Stimulated activated CD4-positive, alpha-beta T cell treated with anti-CD3 and anti-CD28 coated beads, Interleukin-15, amount 100 ng/mL, for 48 hours (primary cell): ENCODE results near the gene CNST.
A peak's percentile ranks its signal among the peaks of the same experiment; 100 is the strongest.

Source experiments
- DNase-seq, 2 donors: peaks; one replicate each; pipeline ENCODE4 v3.0.0-alpha.2; 2020; ENCODE audit warnings: low read depth in 2 of 2

Gene CNST, protein sequence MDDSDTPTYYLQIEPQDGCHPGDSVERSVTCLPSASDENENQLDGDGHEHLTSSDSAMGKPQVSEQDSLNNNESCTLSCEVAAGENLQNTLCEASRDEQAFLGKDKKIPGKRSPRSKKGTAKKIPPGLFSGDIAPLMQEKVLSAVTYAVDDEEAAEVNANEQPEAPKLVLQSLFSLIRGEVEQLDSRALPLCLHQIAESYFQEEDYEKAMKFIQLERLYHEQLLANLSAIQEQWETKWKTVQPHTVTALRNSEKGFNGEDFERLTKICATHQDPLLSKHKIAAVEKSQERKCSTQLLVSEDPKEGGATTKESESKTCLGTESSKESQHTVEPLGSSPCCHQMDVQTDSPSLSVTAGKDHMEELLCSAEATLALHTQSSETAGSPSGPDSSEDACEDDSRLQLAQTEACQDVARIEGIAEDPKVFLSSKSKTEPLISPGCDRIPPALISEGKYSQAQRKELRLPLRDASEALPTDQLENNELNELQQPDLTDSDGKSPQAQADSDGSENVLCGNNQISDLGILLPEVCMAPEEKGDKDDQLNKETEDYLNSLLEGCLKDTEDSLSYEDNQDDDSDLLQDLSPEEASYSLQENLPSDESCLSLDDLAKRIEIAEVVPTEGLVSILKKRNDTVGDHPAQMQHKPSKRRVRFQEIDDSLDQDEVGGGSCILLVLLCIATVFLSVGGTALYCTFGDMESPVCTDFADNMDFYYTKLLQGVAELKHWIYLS

DNA sequence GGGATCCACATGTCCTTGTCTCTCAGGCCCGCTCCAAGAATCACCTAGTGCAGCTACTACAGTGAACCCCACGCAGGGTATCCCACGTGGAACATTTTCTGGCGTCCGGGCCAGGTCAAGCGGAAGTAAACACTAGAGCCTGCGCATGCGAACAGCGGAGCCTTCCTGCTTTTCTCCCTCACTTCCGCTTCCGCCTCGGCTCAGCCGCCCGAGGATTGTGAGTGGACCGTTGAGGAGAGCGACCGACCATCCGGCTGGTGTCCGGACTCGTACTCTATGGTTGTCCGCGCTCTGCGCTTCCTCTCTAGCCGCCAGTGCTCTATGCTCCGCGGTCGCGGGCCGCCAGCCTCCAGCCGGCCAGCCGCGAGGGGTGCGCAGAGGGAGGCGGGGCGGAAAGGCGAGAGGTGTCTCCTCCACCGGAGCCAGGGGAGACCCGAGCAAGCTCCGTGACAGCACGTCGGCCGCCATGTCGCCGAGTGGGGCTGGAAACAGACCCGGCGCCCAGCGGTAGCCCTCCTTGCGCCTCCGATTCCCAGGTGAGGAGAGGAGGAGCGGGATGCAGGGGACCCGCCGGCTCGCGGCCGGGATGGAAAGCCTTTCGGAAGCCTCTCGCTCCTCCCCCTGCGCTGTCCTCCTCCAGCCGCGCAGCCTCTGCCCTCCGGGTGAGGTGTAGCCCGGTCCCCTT, at the start of gene CNST, which contains the start of gene TFB2M:
CNST (plus strand) TSS at position 329 of the 685 bp plus-strand sequence. CDS start 25,107 bp downstream, outside the sequence.
TFB2M (minus strand) TSS at position 134 of the 685 bp plus-strand sequence; CDS start at position 11, 123 bp downstream.
- peak; percentile 90 to 93 for DNase-seq

DNA sequence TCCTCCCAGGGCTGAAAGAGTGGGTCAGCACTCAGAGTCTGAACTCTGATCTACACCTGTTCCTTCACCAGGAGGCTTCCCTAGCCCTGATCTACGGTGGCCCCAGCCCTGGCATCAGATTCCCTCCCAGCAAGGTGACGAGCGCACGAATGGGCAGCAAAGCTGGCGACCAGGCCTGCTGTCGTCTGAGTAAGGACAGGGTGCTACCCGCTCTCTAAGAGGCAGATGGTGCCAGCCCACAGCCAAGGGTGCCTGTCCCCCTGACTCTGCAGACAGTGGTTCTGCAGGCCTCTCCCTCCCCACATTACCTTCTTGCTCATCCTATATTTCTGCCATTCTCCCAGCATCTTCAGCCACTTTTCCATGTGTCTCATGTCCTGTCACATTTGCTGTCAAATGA, 48.9 kb upstream of the CNST start:
- no peak for DNase-seq

DNA sequence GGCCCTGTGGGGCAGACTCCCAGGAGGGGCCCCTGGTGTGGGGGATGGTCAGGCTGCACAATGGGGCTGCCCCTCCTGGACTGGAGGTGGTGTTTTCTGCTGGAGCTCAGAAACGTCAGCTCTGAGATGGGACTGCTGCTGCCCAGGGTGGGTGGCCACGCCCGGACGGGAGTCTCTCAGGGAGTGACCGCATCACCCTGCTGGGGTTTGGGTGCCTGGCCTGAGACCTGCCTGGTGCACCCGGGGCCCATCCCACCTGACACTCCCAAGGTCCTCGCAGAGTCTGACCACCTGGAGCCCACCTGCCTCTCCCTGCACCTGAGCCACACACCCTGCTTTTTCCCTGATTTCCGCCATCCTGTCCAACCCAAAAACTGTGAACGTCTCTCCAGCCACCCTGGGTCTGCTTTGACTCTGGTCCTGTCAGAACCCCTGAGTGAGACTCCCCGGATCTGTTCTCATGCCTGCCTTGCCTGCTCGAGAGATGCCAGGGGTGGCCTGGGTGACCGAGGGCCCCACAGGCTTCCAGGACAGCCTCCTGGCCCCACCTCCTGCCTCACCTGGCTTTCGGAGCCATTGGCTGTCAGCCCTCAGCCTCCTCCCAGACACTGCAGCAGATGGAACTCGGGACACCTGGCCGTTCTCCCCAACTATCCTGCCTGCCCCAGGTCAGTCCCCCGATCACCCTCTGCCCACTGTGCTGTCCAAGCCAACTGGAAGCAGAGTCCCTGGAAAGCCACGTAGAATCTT, 47.6 kb upstream of the CNST start:
- DNase-seq, result no peak

DNA sequence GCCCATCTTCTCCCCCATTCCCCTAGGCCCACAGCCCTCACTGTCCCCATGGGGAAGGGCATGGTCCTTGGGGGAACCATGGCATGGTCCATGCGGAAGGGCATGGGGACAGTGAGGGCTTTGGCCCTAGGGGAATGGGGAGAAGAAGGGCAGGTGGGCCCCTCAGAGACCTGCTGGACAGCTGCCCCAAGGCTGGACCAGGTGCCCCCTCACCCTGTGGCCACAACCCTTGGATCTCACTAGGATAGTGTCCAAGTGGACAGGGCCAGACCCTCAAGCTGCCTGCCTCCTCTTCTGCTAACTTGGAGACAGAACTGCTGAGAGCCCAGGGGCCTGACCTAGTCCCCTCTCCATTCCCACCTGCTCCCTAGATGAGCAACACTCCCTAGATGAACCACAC, 46.7 kb upstream of the CNST start:
- no peak for DNase-seq

DNA sequence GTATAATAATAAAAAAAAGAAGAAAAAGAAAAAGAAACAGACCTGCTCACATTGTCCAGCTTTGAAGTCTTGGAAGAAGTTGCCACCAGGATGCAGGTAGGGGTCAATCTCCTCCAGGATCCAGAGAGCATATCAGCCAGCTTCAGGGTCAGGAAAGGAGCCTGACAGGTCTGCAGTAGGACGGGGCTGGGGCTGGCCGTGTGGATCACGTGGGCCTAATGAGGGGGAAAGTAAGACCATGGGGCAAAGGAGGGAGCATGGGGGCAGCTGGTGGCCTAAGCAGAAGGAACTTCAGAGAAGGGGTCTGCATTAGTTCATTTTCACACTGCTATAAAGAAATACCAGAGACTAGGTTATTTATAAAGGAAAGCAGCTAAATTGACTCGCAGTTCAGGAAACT, 39.9 kb upstream of the CNST start:
- DNase-seq, result no peak

DNA sequence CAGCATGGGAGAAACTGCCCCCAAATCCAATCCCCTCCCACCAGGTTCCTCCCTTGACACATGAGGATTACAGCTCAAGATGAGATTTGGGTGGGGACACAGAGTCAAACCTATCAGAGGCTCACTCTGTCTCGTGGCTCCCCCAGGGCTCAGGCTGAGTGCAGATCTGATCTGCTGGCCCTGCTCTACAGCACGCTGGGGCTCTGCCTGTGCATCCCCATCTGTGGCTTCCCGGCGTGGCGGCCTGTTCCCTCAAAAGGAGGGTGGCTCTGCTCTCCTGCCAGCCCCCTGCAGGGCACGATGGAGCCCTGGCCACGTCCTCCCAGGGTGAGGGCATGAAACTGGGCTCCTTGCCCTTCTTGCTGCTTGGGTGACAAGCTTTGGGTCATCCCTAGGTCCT, 39.3 kb upstream of the CNST start:
- DNase-seq, result no peak

DNA sequence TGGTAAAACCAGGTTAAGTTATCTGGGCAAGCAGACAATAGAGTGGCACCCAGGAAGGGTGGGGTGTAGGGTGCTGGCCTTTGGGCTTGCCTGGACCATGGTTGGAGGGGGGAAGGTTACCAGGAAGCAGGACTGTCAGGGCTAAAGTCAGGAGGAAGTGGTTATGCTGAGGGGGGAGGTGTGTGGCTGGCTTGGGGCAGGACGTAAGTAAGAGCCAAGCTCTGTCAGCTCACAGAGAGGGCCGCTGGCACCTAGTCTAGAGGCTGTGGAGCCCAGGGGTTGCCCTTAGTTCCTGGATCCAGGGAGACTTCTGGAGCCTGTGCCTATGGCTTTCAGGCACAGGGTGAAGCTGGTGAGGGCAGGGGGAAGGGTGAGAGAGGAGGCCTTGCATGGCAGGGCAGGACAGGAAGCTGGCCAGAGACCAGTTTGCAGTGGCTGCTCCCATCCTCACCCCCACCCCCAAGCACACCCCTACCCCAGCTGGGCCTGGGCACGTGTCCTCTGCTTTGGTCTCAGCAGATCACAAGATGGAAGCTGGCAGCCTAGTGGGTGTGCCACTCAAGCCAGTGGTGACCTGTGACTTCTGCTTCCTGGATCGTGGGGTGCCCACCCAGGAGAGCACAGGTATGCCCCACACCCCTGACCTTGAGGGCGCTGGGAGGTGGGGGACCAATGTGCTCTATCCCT, 38.7 kb upstream of the CNST start:
- DNase-seq, result no peak

DNA sequence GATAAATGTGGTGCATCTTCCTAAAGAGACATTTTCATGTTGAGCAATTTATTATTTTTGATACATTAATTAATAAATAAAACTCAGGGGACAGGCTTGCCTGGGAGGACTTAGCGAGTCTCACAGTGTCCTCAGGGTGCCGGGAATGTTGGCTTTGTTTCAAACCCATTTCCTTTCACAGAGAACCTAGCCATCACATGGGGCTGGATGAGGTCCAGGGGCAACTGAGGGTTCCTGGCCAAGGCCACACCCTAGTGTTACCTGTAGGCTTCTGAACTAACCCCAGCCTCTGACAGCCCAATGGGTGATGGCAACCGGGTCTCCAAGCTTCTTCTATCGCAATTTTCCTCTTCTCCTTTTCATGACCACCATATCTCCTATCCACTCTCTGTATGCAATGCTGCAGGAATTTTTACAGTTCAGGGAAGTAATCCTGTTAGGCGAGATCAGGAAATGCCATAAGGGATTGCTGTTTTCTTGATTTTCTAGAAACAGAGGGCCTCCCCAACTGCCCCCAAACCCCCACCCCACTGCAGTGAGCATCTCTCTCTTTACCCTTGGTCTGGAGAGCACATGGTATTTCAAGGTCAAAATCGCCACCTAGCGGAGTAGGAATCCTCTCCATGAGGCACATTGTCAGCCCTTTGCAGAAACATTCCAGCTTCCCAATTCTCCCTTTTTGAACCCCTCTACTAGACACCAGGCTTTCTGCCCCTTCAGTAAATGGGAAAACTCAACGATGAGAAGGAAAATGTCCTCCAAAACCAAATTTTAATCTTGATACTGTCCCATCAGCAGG, 37.1 kb upstream of the CNST start:
- DNase-seq, result no peak

DNA sequence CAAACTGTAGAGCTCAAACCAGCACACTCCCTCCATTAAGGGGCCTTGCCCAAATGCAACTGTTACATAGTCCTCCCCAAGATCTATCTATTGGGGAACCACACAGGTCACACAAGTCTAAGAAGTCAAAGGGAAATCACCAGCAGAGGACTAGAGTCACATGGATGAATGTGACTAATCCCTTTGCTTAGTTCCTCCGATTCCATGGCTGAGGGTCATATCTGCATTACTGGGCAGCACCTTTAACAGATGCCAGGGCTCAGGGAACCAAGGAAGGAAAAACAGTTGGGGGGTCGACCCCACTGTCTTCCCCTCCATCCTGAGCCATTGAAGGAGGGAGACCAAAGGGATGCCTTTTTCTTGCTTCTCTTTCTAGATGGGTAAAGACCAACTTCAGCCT, 35.8 kb upstream of the CNST start:
- no peak for DNase-seq

DNA sequence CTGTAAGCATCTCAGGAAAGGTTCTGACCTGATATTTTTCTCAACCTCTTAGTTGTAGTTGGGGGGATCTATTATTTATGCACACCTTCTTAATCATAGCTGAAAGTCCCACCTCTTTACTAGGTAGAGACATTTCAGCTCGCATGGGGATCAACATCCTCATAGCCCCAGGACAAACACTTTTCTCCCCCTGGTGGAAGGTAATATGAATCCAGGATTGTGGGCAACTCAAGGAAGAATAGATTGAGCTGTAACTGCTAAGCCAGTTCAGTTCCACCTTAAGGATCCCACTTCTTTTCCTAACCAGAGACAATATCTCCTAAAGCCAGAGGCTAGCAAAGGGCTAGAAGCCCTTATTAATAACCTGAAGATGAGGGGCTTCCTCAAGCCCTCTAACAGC, 33.7 kb upstream of the CNST start:
- no peak for DNase-seq

DNA sequence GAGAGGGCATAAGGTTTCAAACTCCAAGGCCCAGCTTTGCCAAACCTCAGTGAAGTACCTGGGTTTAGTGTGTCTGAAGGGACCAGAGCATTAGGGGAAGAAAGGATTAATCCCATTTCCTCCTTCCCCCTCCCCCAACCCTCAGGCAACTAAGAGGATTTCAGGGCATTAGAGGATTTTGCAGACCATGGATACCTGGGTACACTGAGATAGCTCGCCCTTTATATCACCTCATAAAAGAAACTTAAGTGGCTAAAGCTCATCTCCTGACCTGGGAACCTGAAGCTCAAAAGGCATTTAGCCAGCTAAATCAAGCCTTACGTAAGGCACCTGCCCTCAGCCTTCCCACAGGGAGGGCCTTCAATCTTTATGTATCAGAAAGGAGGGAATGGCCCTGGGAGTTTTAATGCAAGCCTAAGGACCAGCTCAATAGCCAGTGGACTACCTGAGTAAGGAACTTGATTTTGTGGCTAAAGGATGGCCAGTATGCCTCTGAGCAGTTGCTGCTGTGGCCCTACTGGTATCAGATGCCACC, 32.8 kb upstream of the CNST start:
- no peak for DNase-seq

DNA sequence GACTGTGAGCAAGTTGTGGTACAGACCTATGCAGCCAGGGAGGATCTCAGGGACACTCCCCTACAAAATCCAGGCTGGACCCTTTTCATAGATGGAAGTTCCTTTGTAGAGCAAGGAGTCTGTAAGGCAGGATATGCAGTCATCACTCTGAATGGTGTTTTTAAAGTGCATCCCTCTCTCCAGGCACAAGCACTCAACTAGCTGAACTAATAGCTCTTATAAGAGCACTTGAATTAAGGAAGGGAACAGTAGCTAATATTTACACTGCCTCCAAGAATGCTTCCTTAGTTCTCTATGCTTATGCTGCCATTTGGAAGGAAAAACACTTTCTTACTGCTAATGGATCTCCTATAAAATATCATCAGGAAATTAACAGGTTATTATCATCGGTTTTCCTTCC, 32.1 kb upstream of the CNST start:
- no peak for DNase-seq

DNA sequence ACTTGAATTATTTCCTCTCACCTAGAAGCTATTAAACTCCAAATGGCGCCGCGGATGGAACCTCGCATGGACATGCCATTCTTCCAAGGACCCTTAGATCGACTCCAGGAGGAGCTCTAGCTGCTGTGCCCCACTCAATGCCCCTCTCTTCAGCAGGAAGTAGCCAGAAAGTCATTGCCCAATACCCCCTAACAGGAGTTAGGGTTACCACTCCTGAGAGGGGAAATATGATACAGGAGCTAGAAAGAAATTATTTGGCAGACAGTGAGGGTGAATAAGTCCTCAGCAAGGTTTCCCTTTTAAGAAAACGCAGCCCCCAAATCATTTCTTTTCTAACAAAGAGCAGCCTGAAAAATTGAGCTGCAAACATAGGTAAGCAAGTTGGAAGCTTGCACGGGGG, 28.8 kb upstream of the CNST start:
- DNase-seq, result no peak

DNA sequence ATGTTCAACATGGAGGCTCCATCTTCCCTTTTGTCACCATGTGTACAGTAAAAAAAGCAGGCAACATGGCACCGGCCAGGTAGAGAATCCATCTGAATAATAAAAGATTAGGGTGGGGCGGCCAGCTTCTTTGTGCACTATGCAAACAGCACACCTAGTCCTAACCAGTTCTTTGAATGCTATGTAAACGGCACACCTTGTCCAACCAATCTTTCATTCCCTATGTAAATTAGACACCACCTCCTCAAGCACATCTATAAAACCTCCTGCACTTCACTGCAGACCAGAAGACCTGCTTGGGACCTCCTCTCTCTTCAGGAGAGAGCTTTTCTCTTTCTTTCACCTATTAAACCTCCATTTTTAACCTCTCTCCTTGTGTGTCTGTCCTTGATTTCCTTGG, 28.4 kb upstream of the CNST start:
- no peak for DNase-seq

DNA sequence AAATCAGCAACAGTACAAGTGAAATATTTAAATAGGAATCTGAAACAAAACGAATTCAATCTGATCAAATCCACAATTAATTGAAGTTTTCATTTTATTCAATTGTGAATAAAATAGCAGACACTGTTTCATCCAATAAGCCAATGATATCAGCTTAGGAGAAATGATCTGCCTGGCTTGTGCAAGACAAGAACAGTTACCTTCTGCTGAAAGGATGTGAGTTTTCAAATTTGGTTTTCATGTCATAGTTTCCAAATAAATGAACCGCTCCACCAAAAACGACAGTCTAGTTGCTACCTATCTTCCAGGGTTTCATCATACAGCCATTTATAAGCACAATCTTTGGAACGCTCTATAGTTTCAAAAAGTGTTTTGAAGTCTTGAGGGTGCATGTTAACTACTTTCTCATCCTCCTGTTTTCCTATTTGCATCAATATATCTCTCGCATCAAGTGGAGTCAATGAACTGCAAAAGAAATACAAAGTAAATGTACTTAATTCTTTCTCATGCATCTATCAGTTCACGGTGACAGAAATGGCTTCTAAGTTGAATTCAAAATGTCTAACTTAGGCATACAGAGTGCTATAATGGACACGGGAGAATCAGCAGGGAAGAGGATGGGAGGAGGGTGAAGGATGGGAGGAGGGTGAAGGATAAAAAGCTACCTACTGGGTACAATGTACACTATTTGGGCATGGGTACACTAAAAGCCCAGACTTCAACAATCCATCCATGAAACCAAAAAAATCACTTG, 25.3 kb upstream of the CNST start:
- no peak for DNase-seq

DNA sequence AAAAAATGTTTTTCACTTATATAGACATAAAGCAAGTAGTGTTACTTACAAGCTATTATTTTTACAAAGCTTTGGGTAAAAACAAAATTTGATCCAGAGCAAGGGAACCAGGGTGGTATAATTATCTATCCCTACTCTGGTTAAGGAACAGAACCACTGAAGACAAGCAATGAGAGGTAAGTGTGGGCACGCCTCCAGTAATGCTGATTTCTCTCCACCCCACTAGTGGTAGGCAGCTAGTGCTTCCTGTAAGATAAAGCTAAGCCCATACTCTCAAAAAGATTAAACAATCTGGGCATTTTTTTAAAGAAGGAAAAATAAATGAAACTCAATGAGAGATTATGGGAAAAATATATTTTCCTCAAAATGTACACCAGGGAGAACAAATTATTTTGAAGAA, 22.3 kb upstream of the CNST start:
- no peak for DNase-seq

DNA sequence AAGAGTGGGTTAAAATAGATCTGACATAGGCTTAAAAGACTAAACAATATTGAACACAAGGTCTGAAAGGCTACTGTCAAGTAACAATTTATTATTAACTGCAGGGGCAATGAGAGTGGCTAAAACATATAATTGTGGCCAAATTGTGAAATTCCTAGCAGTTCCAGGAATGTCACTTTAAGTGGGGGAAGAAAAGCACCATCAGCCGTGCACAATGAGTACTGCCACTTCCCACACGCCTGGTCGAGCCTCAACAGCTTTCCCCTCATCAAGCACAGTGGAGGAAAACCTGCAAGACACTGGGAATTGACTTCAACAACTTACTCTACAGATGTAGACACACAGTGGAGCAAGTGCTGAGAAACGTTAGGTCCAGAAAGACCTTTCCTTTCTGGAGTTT, 16.6 kb upstream of the CNST start:
- DNase-seq, result no peak

DNA sequence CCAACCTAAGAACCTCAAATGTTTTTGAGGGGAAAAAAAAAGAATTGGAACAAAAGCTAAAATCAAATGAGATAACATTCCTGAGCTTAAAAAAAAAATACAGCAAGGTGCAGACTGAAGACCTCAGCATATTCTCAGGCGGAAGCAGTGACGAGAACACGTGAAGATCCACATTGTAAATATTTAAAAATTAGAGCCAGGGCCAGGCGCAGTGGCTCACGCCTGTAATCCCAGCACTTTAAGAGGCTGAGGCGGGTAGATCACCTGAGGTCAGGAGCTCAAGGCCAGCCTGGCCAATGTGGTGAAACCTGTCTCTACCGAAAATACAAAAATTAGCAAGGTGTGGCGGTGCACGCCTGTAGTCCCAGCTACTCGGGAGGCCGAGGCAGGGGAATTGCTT, 15.9 kb upstream of the CNST start:
- DNase-seq, result no peak

DNA sequence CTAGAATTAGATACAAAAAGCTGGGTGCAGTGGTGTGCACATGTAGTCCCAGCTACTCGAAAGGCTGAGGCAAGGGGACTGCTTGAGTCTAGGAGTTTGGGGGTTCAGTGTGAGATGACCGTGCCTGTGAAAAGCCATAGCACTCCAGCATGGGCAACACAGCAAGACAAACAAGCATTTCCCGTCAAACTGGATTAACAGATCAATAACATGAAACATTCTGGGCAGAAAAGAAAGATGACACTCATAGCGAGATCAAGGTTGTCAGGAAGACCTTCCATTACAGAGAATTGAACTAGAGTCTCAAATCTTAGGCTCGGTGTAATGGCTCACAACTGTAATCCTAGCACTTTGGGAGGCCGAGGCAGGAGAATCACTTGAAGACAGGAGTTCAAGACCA, 14.1 kb upstream of the CNST start:
- DNase-seq, result no peak
